Right lobe of liver (tissue), 6 donors: Measurements from ENCODE around the gene CALD1. TPM values are rescaled to one million over a fixed set of nuclear protein-coding genes. Genes with fewer than 3 reads are reported as not detected.

Source experiments
- ATAC-seq, 4 donors: fragments of 200-7000 bp; cut with Tn5 transposase; one replicate each; pipeline ENCODE4 v1.9.1; 2020; ENCODE audit warnings: mild to moderate bottlenecking in 4 of 4, moderate library complexity in 4 of 4
- DNase-seq, 3 donors: peaks; one replicate each; pipeline ENCODE4 v3.0.0-alpha.2; 2020
- H3K27ac ChIP-seq, 3 donors: fragments of 200-600 bp; one replicate each; pipeline ENCODE4 v1.8.0; 2022
- H3K27me3 ChIP-seq, 2 donors: fragments of 200-600 bp; one replicate each; pipeline ENCODE4 v1.8.0; 2022
- H3K36me3 ChIP-seq, 4 donors: fragments of 200-600 bp; sonication (generic) in 1 of 4; one replicate each; pipeline versions ENCODE4 v1.5.1 to v1.8.0; 2017 to 2022; ENCODE audit warnings: control low read depth in 1 of 4
- H3K4me1 ChIP-seq, 4 donors: fragments of 200-600 bp; sonication (generic) in 1 of 4; one replicate each; pipeline versions ENCODE4 v1.5.1 to v1.8.0; 2017 to 2022; ENCODE audit warnings: control low read depth in 1 of 4
- H3K4me3 ChIP-seq, 3 donors: fragments of 200-600 bp; one replicate each; pipeline ENCODE4 v1.8.0; 2022
- H3K9me3 ChIP-seq, 4 donors: fragments of 200-600 bp; sonication (generic) in 1 of 4; one replicate each; pipeline versions ENCODE4 v1.5.1 to v1.8.0; 2017 to 2022; ENCODE audit warnings: control low read depth in 1 of 4
- CTCF ChIP-seq, 4 donors: fragments of 200-600 bp in 3 of 4; fragments of 450-650 bp in 1 of 4; IDR thresholded peaks; one replicate each; pipeline versions ENCODE4 v1.5.1 to v1.8.0; 2016 to 2022; ENCODE audit warnings: antibody characterized with exemption in 4 of 4, mild to moderate bottlenecking in 2 of 4
- POLR2A ChIP-seq: fragments of 450-650 bp; IDR thresholded peaks from one replicate; pipeline ENCODE4 v1.6.1; 2017; ENCODE audit warnings: antibody characterized with exemption, mild to moderate bottlenecking
- WGBS: methylation state at CpG from one replicate; pipeline ENCODE4 v1.1.6; 2018; ENCODE audit warnings: low coverage, low lambda C conversion rate; ENCODE audit not compliant: insufficient coverage; ENCODE audit errors: missing lambda C conversion rate; 5-methylcytosine and 5-hydroxymethylcytosine counted together
- intact Hi-C, 2 donors: fragments of 100-400 bp; cut with DNase I; formaldehyde crosslinking; loops; one replicate each; pipeline versions ENCODE4 v1.11.2 to v1.14.1; 2022
- total RNA-seq, 6 experiments: library from RNA; depleted of rRNA in 2 of 6; stranded (reverse); fragments of >200 nt in 2 of 6; fragmentation: NEBNext Ultra II Directional in 3 of 6; extraction: Animal tissue kit (Norgen Biotek cat#: 25700) in 3 of 6; gene quantifications; one replicate each; pipeline versions ENCODE4 v1.1.0 to v1.2.4, GENCODE V29; 2016 to 2023
- donor health status: DM: no; HTN: yes; CAD: no.
- donor health status: DM: no; HTN: no; CAD: no.
- donor health status: DM: no; HTN: no; CAD: no.
- donor health status: DM: no; HTN: yes; CAD: no.
- donor health status: DM: no; HTN: yes; CAD: no.

CALD1 gene
- total RNA-seq, 6 experiments from 2014 or later = 110 to 181 (median 131) TPM

- no peaks in the 10 kb centered on the region for H3K9me3 ChIP-seq
- no peak overlapping the region for H3K4me3 ChIP-seq
- no peak for ATAC-seq
- H3K4me1 ChIP-seq = no peaks in the 10 kb centered on the region
- H3K27me3 ChIP-seq = no peaks in the 10 kb centered on the region
- intact Hi-C loops = no loop called here
- TF ChIP-seq CTCF (IDR thresholded peaks at IDR 0.05) = no peak
- no peak for TF ChIP-seq POLR2A
- WGBS = 80% methylated on average over 3 of the region's 3 CpGs
- H3K27ac ChIP-seq = no peak overlapping the region
- no peak for DNase-seq
- H3K36me3 ChIP-seq = no peaks in the 10 kb centered on the region
These were observed 41.3 kb downstream of the CALD1 start for GRCh38 chr7:134820778-134821177.

GRCh38 chr7:134823400-134823799 lies 44.0 kb downstream of the CALD1 start:
- no peak overlapping the region for H3K4me3 ChIP-seq
- H3K27me3 ChIP-seq = no peaks in the 10 kb centered on the region
- no peak for ATAC-seq
- DNase-seq = no peak
- intact Hi-C loops = no loop called here
- no peaks in the 10 kb centered on the region for H3K36me3 ChIP-seq
- no peaks in the 10 kb centered on the region for H3K4me1 ChIP-seq
- H3K9me3 ChIP-seq = no peaks in the 10 kb centered on the region
- TF ChIP-seq POLR2A = no peak
- TF ChIP-seq CTCF (IDR thresholded peaks at IDR 0.05) = no peak
- WGBS = 58% methylated on average over 1 of the region's 1 CpG
- no peak overlapping the region for H3K27ac ChIP-seq

- WGBS = 70% methylated on average over 1 of the region's 1 CpG
- H3K27ac ChIP-seq = no peak overlapping the region
- DNase-seq = no peak
- no peaks in the 10 kb centered on the region for H3K36me3 ChIP-seq
- TF ChIP-seq POLR2A = no peak
- no peak for TF ChIP-seq CTCF (IDR thresholded peaks at IDR 0.05)
- H3K4me1 ChIP-seq = no peaks in the 10 kb centered on the region
- H3K9me3 ChIP-seq = no peaks in the 10 kb centered on the region
- no peak for ATAC-seq
- H3K27me3 ChIP-seq = no peaks in the 10 kb centered on the region
- intact Hi-C loops = no loop called here
- H3K4me3 ChIP-seq = no peak overlapping the region
These were observed 46.2 kb downstream of the CALD1 start for GRCh38 chr7:134825666-134826065.

DNA sequence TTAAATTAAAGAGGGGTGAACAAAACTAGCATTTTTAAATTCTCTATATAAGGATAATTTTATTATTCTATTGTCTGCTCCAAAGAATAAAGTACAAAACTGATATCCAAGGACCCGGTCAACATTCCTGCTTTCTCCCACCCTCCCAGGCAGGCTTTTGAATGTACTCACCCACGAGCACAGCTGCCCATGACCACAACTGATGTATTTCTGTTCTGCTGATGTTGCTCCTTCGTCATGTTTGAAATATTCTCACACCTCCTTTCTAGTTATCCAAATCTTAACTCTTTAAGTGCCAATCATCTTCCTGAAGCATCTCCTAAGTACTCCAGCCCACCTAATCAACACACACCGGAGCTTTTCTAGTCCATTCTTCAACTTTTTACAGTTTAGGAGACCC lies 46.7 kb downstream of the CALD1 start:
- no peak overlapping the region for H3K4me3 ChIP-seq
- DNase-seq (no peak), ATAC-seq (no peak)
- no peak overlapping the region for H3K27ac ChIP-seq
- H3K27me3 ChIP-seq = no peaks in the 10 kb centered on the region
- H3K9me3 ChIP-seq = no peaks in the 10 kb centered on the region
- TF ChIP-seq POLR2A = no peak
- no peak for TF ChIP-seq CTCF (IDR thresholded peaks at IDR 0.05)
- no peaks in the 10 kb centered on the region for H3K4me1 ChIP-seq
- intact Hi-C loops = no loop called here
- WGBS = 67% methylated on average over 4 of the region's 4 CpGs
- no peaks in the 10 kb centered on the region for H3K36me3 ChIP-seq

- Histone ChIP-seq H3K4me3 (no peak overlapping the region), H3K27ac (no peak overlapping the region), H3K27me3 (no peaks in the 10 kb centered on the region), H3K36me3 (no peaks in the 10 kb centered on the region), H3K4me1 (no peaks in the 10 kb centered on the region), H3K9me3 (no peaks in the 10 kb centered on the region)
- ATAC-seq (no peak), DNase-seq (no peak)
- TF ChIP-seq CTCF (IDR thresholded peaks at IDR 0.05) = no peak
- no peak for TF ChIP-seq POLR2A
- 75% methylated on average over 4 of the region's 4 CpGs for WGBS
- intact Hi-C loops = no loop called here
These were observed 48.0 kb downstream of the CALD1 start for GRCh38 chr7:134827436-134827835.
